ENCODE results near the gene SMOC1. TPM values are rescaled to one million over a fixed set of nuclear protein-coding genes. Genes with fewer than 3 reads are reported as not detected.

Gene SMOC1
- total RNA-seq, 1 donor from 2014 or later: 0.38 TPM

- H3K4me3 Mint-ChIP-seq (ENCODE audit: unreplicated experiment): no peak overlapping the region
- H3K27me3 Mint-ChIP-seq (ENCODE audit: unreplicated experiment): no peaks in the 10 kb centered on the region
- no peak overlapping the region for H3K27ac Mint-ChIP-seq (ENCODE audit: unreplicated experiment)
Measured at GRCh38 chr14:69993326-69993725, 114.1 kb downstream of the SMOC1 start.

GRCh38 chr14:69994002-69994401, 114.8 kb downstream of the SMOC1 start:
- TF ChIP-seq, protein P1, sequence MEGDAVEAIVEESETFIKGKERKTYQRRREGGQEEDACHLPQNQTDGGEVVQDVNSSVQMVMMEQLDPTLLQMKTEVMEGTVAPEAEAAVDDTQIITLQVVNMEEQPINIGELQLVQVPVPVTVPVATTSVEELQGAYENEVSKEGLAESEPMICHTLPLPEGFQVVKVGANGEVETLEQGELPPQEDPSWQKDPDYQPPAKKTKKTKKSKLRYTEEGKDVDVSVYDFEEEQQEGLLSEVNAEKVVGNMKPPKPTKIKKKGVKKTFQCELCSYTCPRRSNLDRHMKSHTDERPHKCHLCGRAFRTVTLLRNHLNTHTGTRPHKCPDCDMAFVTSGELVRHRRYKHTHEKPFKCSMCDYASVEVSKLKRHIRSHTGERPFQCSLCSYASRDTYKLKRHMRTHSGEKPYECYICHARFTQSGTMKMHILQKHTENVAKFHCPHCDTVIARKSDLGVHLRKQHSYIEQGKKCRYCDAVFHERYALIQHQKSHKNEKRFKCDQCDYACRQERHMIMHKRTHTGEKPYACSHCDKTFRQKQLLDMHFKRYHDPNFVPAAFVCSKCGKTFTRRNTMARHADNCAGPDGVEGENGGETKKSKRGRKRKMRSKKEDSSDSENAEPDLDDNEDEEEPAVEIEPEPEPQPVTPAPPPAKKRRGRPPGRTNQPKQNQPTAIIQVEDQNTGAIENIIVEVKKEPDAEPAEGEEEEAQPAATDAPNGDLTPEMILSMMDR (IDR thresholded peaks at IDR 0.05; ENCODE audit: unreplicated experiment): no peak
- H3K27ac Mint-ChIP-seq (ENCODE audit: unreplicated experiment): no peak overlapping the region
- no peak for DNase-seq (ENCODE audit: low spot score)
- no peaks in the 10 kb centered on the region for H3K27me3 Mint-ChIP-seq (ENCODE audit: unreplicated experiment)
- H3K4me3 Mint-ChIP-seq (ENCODE audit: unreplicated experiment): no peak overlapping the region
- H3K9me3 Mint-ChIP-seq (ENCODE audit: unreplicated experiment): no peaks in the 10 kb centered on the region
- H3K36me3 Mint-ChIP-seq (ENCODE audit: low read depth, unreplicated experiment): no peaks in the 10 kb centered on the region
- no peaks in the 10 kb centered on the region for H3K4me1 Mint-ChIP-seq (ENCODE audit: unreplicated experiment)

More at GRCh38 chr14:69993326-69993725, 114.1 kb downstream of the SMOC1 start:
- DNase-seq (ENCODE audit: low spot score): no peak
- Mint-ChIP-seq H3K9me3 (ENCODE audit: unreplicated experiment) (no peaks in the 10 kb centered on the region), H3K36me3 (ENCODE audit: low read depth, unreplicated experiment) (no peaks in the 10 kb centered on the region), H3K4me1 (ENCODE audit: unreplicated experiment) (no peaks in the 10 kb centered on the region)
- TF ChIP-seq, protein P1 (IDR thresholded peaks at IDR 0.05; ENCODE audit: unreplicated experiment): no peak

DNA sequence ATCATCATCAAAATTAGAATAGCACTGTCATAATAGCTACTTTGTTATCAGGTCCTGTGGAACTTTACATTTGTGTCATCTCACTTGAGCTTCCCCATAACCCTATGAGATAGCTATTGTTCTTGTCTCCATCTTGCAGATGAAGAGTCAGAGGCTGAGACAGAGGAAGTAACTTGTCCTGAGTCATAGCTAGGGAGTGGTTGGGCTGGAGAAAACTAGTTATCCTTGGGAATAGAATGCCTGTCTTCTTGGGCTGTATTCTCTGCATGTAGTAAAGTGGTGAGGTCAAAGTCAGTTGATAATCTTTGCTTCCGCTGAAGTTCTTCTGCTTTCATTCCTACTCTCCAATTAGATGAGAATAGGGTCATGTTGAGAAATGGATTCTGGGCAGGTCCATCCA, 117.0 kb downstream of the SMOC1 start:
- DNase-seq (ENCODE audit: low spot score): no peak
- Mint-ChIP-seq H3K27me3 (ENCODE audit: unreplicated experiment) (peaks cover 4% of the 10 kb centered on the region), H3K4me1 (ENCODE audit: unreplicated experiment) (no peaks in the 10 kb centered on the region), H3K9me3 (ENCODE audit: unreplicated experiment) (no peaks in the 10 kb centered on the region), H3K36me3 (ENCODE audit: low read depth, unreplicated experiment) (no peaks in the 10 kb centered on the region), H3K4me3 (ENCODE audit: unreplicated experiment) (no peak overlapping the region), H3K27ac (ENCODE audit: unreplicated experiment) (no peak overlapping the region)
- TF ChIP-seq, protein P1 (IDR thresholded peaks at IDR 0.05; ENCODE audit: unreplicated experiment): no peak

DNA sequence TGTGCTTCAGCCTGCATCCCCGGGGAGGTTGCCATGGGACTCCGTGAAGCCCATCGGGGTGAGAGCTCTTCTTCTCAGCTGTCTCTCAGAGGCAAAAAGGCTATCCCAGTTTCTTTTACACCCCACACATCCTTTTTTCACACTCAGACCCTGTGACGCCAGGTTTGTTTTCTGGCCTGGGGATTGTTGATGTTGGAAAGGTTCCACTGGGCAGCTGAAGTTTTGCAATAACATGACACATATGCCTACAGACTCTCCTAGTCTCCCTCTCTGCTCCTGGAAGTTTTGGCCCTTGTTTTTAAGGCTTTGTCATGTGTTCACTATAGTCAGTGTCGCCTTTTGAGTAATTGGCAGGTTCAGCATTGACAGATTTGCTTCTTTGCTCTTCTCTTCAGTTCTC, 118.6 kb downstream of the SMOC1 start:
- no peak for DNase-seq (ENCODE audit: low spot score)
- Mint-ChIP-seq H3K36me3 (ENCODE audit: low read depth, unreplicated experiment) (no peaks in the 10 kb centered on the region), H3K9me3 (ENCODE audit: unreplicated experiment) (no peaks in the 10 kb centered on the region), H3K27me3 (ENCODE audit: unreplicated experiment) (peaks cover 4% of the 10 kb centered on the region), H3K27ac (ENCODE audit: unreplicated experiment) (no peak overlapping the region), H3K4me3 (ENCODE audit: unreplicated experiment) (no peak overlapping the region), H3K4me1 (ENCODE audit: unreplicated experiment) (no peaks in the 10 kb centered on the region)
- TF ChIP-seq, protein P1 (IDR thresholded peaks at IDR 0.05; ENCODE audit: unreplicated experiment): no peak

DNA sequence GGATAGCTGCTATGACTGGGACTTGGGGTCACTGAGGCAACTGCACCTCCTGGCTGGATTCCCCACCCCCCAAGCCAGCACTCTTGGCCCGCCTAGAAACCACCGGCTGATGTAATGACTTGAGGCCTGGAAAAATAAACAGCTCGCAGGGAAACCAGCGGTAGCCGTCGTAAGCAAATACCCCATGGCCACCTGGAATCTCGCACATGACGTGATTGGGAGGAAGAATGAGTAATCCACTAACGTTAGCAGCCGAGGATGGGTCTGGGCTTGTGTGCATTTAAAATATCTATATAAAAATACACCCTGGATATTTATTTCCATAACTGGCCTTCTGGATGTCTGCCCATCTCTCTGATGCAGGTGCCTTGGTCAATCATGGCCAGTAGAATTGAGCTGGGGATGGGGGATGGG, 120.1 kb downstream of the SMOC1 start:
- H3K27ac Mint-ChIP-seq (ENCODE audit: unreplicated experiment): no peak overlapping the region
- no peak overlapping the region for H3K4me3 Mint-ChIP-seq (ENCODE audit: unreplicated experiment)
- H3K9me3 Mint-ChIP-seq (ENCODE audit: unreplicated experiment): no peaks in the 10 kb centered on the region
- peaks cover 4% of the 10 kb centered on the region for H3K27me3 Mint-ChIP-seq (ENCODE audit: unreplicated experiment)
- no peaks in the 10 kb centered on the region for H3K4me1 Mint-ChIP-seq (ENCODE audit: unreplicated experiment)
- DNase-seq (ENCODE audit: low spot score): no peak
- H3K36me3 Mint-ChIP-seq (ENCODE audit: low read depth, unreplicated experiment): no peaks in the 10 kb centered on the region
- TF ChIP-seq, protein P1 (IDR thresholded peaks at IDR 0.05; ENCODE audit: unreplicated experiment): no peak
